ENCODE data around the gene SPATA25.
A peak's percentile ranks its signal among the peaks of the same experiment; 100 is the strongest.
"Not testable (repeated sequence)": the region's sequence is repeated elsewhere in the genome, so short reads cannot be mapped to it uniquely, and the experiment has no call there.

The SPATA25 gene

GRCh38 chr20:45892828-45893500 is 5.5 kb upstream of the SPATA25 start:
- DNase-seq (ENCODE audit: low spot score), result no peak

GRCh38 chr20:45892049-45892825 is 4.8 kb upstream of the SPATA25 start:
- DNase-seq (ENCODE audit: low spot score), result peak; percentile 62

GRCh38 chr20:45890985-45891983 is 3.9 kb upstream of the SPATA25 start, which contains the start of the genes CTSA and NEURL2:
TSS of gene CTSA (plus strand) at chr20:45891335. CDS start at chr20:45891569, 234 bp downstream.
TSS of gene NEURL2 (minus strand) at chr20:45891208. CDS start at chr20:45890991, 217 bp downstream.
- peak; percentile 97 for DNase-seq (ENCODE audit: low spot score)

GRCh38 chr20:45890077-45890984 is 2.9 kb upstream of the SPATA25 start:
- peak; percentile 81 for DNase-seq (ENCODE audit: low spot score)

GRCh38 chr20:45888681-45889080 is 1.3 kb upstream of the SPATA25 start:
- DNase-seq (ENCODE audit: low spot score), result no peak

GRCh38 chr20:45886590-45887345 is 654 bp downstream of the SPATA25 start:
- no peak for DNase-seq (ENCODE audit: low spot score)

- DNase-seq (ENCODE audit: low spot score), result no peak
These were observed 4.3 kb downstream of the SPATA25 start for GRCh38 chr20:45883100-45883469.

- no peak for DNase-seq (ENCODE audit: low spot score)
These were observed 4.8 kb downstream of the SPATA25 start for GRCh38 chr20:45882469-45883099.

GRCh38 chr20:45880988-45881788 is 6.2 kb downstream of the SPATA25 start, which contains the start of gene ZSWIM1:
TSS of gene ZSWIM1 (plus strand) at chr20:45881227. CDS start at chr20:45882593, 1,366 bp downstream.
- peak; percentile 98 for DNase-seq (ENCODE audit: low spot score)

- peak; percentile 57 for DNase-seq (ENCODE audit: low spot score)
These were observed 9.2 kb downstream of the SPATA25 start for GRCh38 chr20:45878076-45878761.

GRCh38 chr20:45874576-45874975 is 12.8 kb downstream of the SPATA25 start:
- DNase-seq (ENCODE audit: low spot score), result no peak

- DNase-seq (ENCODE audit: low spot score), result not testable (repeated sequence)
These were observed 13.3 kb downstream of the SPATA25 start for GRCh38 chr20:45874104-45874481.

- no peak for DNase-seq (ENCODE audit: low spot score)
These were observed 13.9 kb downstream of the SPATA25 start for GRCh38 chr20:45873409-45874103.

GRCh38 chr20:45872626-45873025 is 14.8 kb downstream of the SPATA25 start:
- DNase-seq (ENCODE audit: low spot score), result no peak

- DNase-seq (ENCODE audit: low spot score), result peak; percentile 70
These were observed 19.6 kb downstream of the SPATA25 start for GRCh38 chr20:45867819-45868176.

- no peak for DNase-seq (ENCODE audit: low spot score)
These were observed 20.1 kb downstream of the SPATA25 start for GRCh38 chr20:45867136-45867818.

GRCh38 chr20:45866454-45866853 is 21.0 kb downstream of the SPATA25 start:
- no peak for DNase-seq (ENCODE audit: low spot score)

Measured in AG20443 (cell line).